K562 (cell line): ENCODE results near the gene PFKFB2. TPM values are rescaled to one million over a fixed set of nuclear protein-coding genes. Genes with fewer than 3 reads are reported as not detected.

Experiments used
- DIDO1 ChIP-seq: fragments of 450-650 bp; IDR thresholded peaks from 2 replicates; pipeline ENCODE4 v1.6.1; 2016; ENCODE audit warnings: low read depth, missing biosample characterization, missing genetic modification characterization
- ETS1 ChIP-seq: conservative IDR thresholded peaks from 2 replicates; pipeline ENCODE4 v1.6.1; 2011; ENCODE audit warnings: low read depth, mild to moderate bottlenecking, low read length; ENCODE audit not compliant: control insufficient read depth
- FOXA1 ChIP-seq: fragments of 450-650 bp; IDR thresholded peaks from 2 replicates; pipeline ENCODE4 v1.6.1; 2016; ENCODE audit warnings: mild to moderate bottlenecking, borderline replicate concordance
- GTF3C2 ChIP-seq: IDR thresholded peaks from 3 replicates; pipeline ENCODE4 v1.6.1; 2011; ENCODE audit warnings: borderline replicate concordance, mild to moderate bottlenecking, moderate library complexity; ENCODE audit not compliant: insufficient read length; ENCODE audit errors: extremely low read depth
- HDAC3 ChIP-seq: fragments of 450-650 bp; IDR thresholded peaks from 2 replicates; pipeline ENCODE4 v1.6.1; 2018; ENCODE audit warnings: borderline replicate concordance, mild to moderate bottlenecking, moderate library complexity; ENCODE audit not compliant: partially characterized antibody
- KLF6 ChIP-seq: fragments of 250-450 bp; sonication (Bioruptor Pico); IDR thresholded peaks from 2 replicates; pipeline ENCODE4 v1.4.0; 2020; ENCODE audit warnings: mild to moderate bottlenecking, moderate library complexity, borderline replicate concordance
- MEIS2 ChIP-seq: fragments of 450-650 bp; IDR thresholded peaks from 2 replicates; pipeline ENCODE4 v1.6.1; 2014; ENCODE audit warnings: mild to moderate bottlenecking; ENCODE audit not compliant: partially characterized antibody
- POLR3A ChIP-seq: IDR thresholded peaks from 2 replicates; pipeline ENCODE4 v1.6.1; 2011; ENCODE audit warnings: borderline replicate concordance, mild to moderate bottlenecking, moderate library complexity; ENCODE audit not compliant: insufficient read length, insufficient read depth; ENCODE audit errors: extremely low read depth
- PRDM10 ChIP-seq: fragments of 450-650 bp; IDR thresholded peaks from 2 replicates; pipeline ENCODE4 v1.6.1; 2018; ENCODE audit not compliant: partially characterized antibody
- SMAD2 ChIP-seq: fragments of 150-350 bp; IDR thresholded peaks from 2 replicates; pipeline ENCODE4 v1.6.1; 2014; ENCODE audit warnings: low read depth, mild to moderate bottlenecking, low read length
- TAL1 ChIP-seq: fragments of 450-650 bp; IDR thresholded peaks from 2 replicates; pipeline ENCODE4 v1.6.1; 2016; ENCODE audit warnings: mild to moderate bottlenecking
- TCF15 ChIP-seq: fragments of 250-450 bp; sonication (Bioruptor Pico); IDR thresholded peaks from 2 replicates; pipeline ENCODE4 v1.8.0; 2022; ENCODE audit warnings: moderate library complexity, mild to moderate bottlenecking, inconsistent platforms
- TSC22D4 ChIP-seq: fragments of 450-650 bp; IDR thresholded peaks from 2 replicates; pipeline ENCODE4 v1.6.1; 2016; ENCODE audit warnings: missing genetic modification characterization, missing biosample characterization, control low read depth
- ZNF184 ChIP-seq: sonication (generic); formaldehyde crosslinking; IDR thresholded peaks from 2 replicates; pipeline ENCODE4 v1.5.0; 2020; ENCODE audit warnings: missing genetic modification reagents
- polyA plus RNA-seq, 8 experiments: library from polyadenylated mRNA; depleted of rRNA in 4 of 8; stranded (reverse) in 5 of 8; unstranded in 3 of 8; fragments of >200 nt; fragmentation: Nextera tagmentation in 2 of 8; fragmentation: Illumina TruSeq in 1 of 8; extraction: Ambion mirVana in 2 of 8; extraction: Trizol in 1 of 8; gene quantifications; 2 replicates each; pipeline versions ENCODE4 v1.2.1 to v1.2.3, GENCODE V29; 2011 to 2014; ENCODE audit warnings: inconsistent platforms in 1 of 8, missing spikeins in 1 of 8
- total RNA-seq, 7 experiments: library from RNA; depleted of rRNA in 6 of 7; stranded (reverse); fragments of >200 nt in 6 of 7; fragmentation: Illumina TruSeq in 2 of 7; extraction: Trizol in 2 of 7; gene quantifications; 2 replicates each; pipeline versions ENCODE4 v1.2.1 to v1.2.3, GENCODE V29; 2011 to 2021; ENCODE audit warnings: low replicate concordance in 1 of 7

The PFKFB2 gene
- total and polyA plus RNA-seq, 9 of the 15 experiments (the other 6 are each of a cell fraction or from before 2014, with no cell fraction given), result 6.9 to 26.0 (median 16.4) TPM

- TF ChIP-seq GTF3C2 (no peak), MEIS2 (no peak), ZNF184 (no peak), TCF15 (CRISPR knock-in tag) (peak; percentile 84; the same call in 1 of the 2 replicates), PRDM10 (no peak), SMAD2 (no peak), TSC22D4 (no peak), KLF6 (CRISPR knock-in tag) (peak; percentile 61; the same call in 1 of the 2 replicates), DIDO1 (tag) (no peak), FOXA1 (no peak), TAL1 (no peak), POLR3A (no peak), HDAC3 (no peak), ETS1 (0 out of 2 replicates have a peak, but pooled peaks have one; percentile 55)
These were observed 27.8 kb upstream of the PFKFB2 start (continued) for GRCh38 chr1:207025146-207025880.
